Measurements from ENCODE around the gene ANKMY1. TPM values are rescaled to one million over a fixed set of nuclear protein-coding genes. Genes with fewer than 3 reads are reported as not detected.

Gene ANKMY1
- total and polyA plus RNA-seq, 4 donors, result 9.3 to 34.8 (median 14.8) TPM

DNA sequence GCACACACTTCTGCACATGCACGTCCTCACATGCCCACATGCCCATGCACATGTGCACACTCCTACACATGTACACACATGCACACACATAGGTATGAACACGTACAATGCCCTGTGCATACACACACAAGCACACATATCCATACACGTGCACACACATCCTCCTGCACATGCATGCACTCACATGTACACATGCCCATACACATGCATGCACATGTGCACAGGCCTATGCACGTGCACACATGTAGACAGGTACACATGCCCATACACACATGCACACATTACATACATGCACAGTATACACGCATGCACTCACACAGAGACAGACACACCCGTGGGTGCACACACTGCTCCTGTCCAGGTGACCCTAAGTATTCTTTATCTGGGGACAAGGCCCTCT, 88.0 kb downstream of the ANKMY1 start:
- WGBS, 2 donors, result 92 to 95% methylated on average over 6 of the region's 6 CpGs
- no peak for DNase-seq

DNA sequence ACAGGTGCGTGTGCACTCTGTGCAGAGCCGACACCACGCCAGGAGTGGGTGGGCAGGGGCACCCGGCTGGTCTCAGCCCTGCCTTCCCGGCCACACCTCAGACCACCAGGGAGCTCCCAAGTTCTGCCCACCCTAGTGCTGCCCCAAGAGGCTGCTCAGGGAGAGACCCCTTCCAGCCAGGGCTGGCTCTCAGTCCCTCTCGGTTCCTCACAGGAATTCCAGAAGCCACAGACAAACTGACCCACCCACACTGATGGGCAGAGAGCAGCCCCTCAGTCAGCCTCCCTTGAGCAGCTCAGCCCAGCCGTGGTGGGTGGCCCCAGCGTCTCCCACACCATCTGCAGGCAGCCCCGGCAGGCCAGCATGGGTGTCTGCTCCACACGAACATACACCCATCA, 88.5 kb downstream of the ANKMY1 start:
- no peak overlapping the region for H3K27ac ChIP-seq (ENCODE audit: low read depth in 1 of 2, low read length in 1 of 2)
- WGBS, 2 donors, result 64 to 81% methylated on average over 10 of the region's 10 CpGs
- DNase-seq (peak in 1 of 3 donors; percentile 22), ATAC-seq (ENCODE audit: insufficient read depth, low FRiP score) (no peak)
- no peak overlapping the region for H3K4me3 ChIP-seq
- H3K9ac ChIP-seq (ENCODE audit: insufficient read depth in 1 of 2, low read length in 2 of 2), result no peak overlapping the region
- H3K9me3 ChIP-seq (ENCODE audit: control insufficient read depth in 4 of 4, insufficient read depth in 3 of 4, low read length in 3 of 4), result peaks cover 0 to 5% (median 0%) of the 10 kb centered on the region in 4 donors
- H3K27me3 ChIP-seq (ENCODE audit: control insufficient read depth in 3 of 3, insufficient read depth in 3 of 3, low read length in 2 of 3), result no peaks in the 10 kb centered on the region
- H3K4me1 ChIP-seq (ENCODE audit: control insufficient read depth in 5 of 5, insufficient read depth in 5 of 5, low read length in 5 of 5), result peaks cover 0 to 7% (median 0%) of the 10 kb centered on the region in 5 donors
- TF ChIP-seq, protein P1, sequence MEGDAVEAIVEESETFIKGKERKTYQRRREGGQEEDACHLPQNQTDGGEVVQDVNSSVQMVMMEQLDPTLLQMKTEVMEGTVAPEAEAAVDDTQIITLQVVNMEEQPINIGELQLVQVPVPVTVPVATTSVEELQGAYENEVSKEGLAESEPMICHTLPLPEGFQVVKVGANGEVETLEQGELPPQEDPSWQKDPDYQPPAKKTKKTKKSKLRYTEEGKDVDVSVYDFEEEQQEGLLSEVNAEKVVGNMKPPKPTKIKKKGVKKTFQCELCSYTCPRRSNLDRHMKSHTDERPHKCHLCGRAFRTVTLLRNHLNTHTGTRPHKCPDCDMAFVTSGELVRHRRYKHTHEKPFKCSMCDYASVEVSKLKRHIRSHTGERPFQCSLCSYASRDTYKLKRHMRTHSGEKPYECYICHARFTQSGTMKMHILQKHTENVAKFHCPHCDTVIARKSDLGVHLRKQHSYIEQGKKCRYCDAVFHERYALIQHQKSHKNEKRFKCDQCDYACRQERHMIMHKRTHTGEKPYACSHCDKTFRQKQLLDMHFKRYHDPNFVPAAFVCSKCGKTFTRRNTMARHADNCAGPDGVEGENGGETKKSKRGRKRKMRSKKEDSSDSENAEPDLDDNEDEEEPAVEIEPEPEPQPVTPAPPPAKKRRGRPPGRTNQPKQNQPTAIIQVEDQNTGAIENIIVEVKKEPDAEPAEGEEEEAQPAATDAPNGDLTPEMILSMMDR (IDR thresholded peaks at IDR 0.05; ENCODE audit: control extremely low read depth, extremely low read depth), result no peak
- peaks cover 0 to 15% (median under 1%) of the 10 kb centered on the region in 4 donors for H3K36me3 ChIP-seq (ENCODE audit: control insufficient read depth in 4 of 4, insufficient read depth in 4 of 4, low read length in 4 of 4)

More for the DNA sequence above, 88.0 kb downstream of the ANKMY1 start:
- H3K9ac ChIP-seq (ENCODE audit: insufficient read depth in 1 of 2, low read length in 2 of 2), result no peak overlapping the region
- peaks cover 0 to 11% (median 0%) of the 10 kb centered on the region in 4 donors for H3K36me3 ChIP-seq (ENCODE audit: control insufficient read depth in 4 of 4, insufficient read depth in 4 of 4, low read length in 4 of 4)
- H3K4me3 ChIP-seq, result no peak overlapping the region
- peaks cover 0 to 5% (median 0%) of the 10 kb centered on the region in 4 donors for H3K9me3 ChIP-seq (ENCODE audit: control insufficient read depth in 4 of 4, insufficient read depth in 3 of 4, low read length in 3 of 4)
- TF ChIP-seq, protein P1 (IDR thresholded peaks at IDR 0.05; ENCODE audit: control extremely low read depth, extremely low read depth), result no peak
- no peak overlapping the region for H3K27ac ChIP-seq (ENCODE audit: low read depth in 1 of 2, low read length in 1 of 2)
- H3K27me3 ChIP-seq (ENCODE audit: control insufficient read depth in 3 of 3, insufficient read depth in 3 of 3, low read length in 2 of 3), result no peaks in the 10 kb centered on the region
- H3K4me1 ChIP-seq (ENCODE audit: control insufficient read depth in 5 of 5, insufficient read depth in 5 of 5, low read length in 5 of 5), result peaks cover 0 to 7% (median 0%) of the 10 kb centered on the region in 5 donors
- ATAC-seq (ENCODE audit: insufficient read depth, low FRiP score), result no peak

DNA sequence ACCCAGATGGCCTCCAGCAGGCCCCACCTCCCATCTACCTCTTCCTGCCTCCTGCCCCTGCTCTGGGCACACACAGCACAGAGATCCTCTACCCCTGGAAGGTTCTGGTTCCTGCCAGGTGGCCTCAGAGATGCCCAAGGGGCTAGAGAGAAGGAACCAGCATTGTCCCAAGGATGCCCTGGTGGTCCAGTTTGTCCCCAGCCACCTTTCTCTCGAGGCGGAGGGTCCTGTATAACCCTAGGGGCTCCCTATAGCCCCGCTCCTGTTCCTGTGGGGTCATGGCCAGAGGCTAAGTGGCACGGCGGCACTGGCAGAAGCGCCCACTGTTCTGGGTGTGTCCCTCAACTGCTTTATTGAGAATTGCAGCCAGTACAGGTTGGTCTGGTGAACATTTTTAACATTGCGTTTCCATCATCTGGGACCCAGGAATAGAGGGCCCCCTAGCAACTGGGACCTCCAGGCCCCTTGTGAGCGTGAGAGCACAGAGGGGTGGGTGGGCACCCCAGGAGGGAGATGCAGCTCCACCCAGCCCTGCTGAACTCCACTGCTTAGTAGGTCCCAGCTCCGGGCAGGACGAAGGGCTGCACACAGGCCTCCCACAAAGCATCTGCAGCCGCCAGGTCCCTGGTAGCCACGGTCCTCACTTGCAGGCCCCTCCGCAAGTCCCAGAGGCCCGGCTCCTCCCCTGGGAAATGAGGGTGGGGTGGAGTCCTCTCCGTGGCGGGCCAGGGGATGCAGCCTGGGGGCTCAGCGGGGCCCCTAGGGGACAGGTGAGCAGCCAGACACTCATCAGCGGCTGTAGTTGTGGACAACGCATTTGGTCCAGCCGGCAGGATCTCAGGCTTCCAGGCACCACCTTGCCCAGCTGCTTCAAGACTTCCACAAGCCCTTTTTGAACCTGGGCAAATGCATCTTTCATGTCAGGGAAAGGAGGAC, 89.2 kb downstream of the ANKMY1 start:
- H3K27ac ChIP-seq (ENCODE audit: low read depth in 1 of 2, low read length in 1 of 2), result no peak overlapping the region
- H3K9me3 ChIP-seq (ENCODE audit: control insufficient read depth in 4 of 4, insufficient read depth in 3 of 4, low read length in 3 of 4), result peaks cover 0 to 5% (median 0%) of the 10 kb centered on the region in 4 donors
- WGBS, 2 donors, result 78 to 84% methylated on average over 20 of the region's 20 CpGs
- DNase-seq (peak in 1 of 3 donors; percentile 11), ATAC-seq (ENCODE audit: insufficient read depth, low FRiP score) (no peak)
- peaks cover 0 to 7% (median 0%) of the 10 kb centered on the region in 5 donors for H3K4me1 ChIP-seq (ENCODE audit: control insufficient read depth in 5 of 5, insufficient read depth in 5 of 5, low read length in 5 of 5)
- no peaks in the 10 kb centered on the region for H3K27me3 ChIP-seq (ENCODE audit: control insufficient read depth in 3 of 3, insufficient read depth in 3 of 3, low read length in 2 of 3)
- no peak overlapping the region for H3K4me3 ChIP-seq
- H3K9ac ChIP-seq (ENCODE audit: insufficient read depth in 1 of 2, low read length in 2 of 2), result no peak overlapping the region
- H3K36me3 ChIP-seq (ENCODE audit: control insufficient read depth in 4 of 4, insufficient read depth in 4 of 4, low read length in 4 of 4), result peaks cover 0 to 18% (median 6%) of the 10 kb centered on the region in 4 donors
- TF ChIP-seq, protein P1 (IDR thresholded peaks at IDR 0.05; ENCODE audit: control extremely low read depth, extremely low read depth), result no peak
